HG03060 (cell line): Measurements from ENCODE around the gene TNP2.
"Not testable (repeated sequence)": the region's sequence is repeated elsewhere in the genome, so short reads cannot be mapped to it uniquely, and the experiment has no call there.

Experiments used
- ATAC-seq: cut with Tn5 transposase; IDR thresholded peaks from one replicate; pipeline ENCODE4 v1.9.1; 2021; ENCODE audit warnings: low read depth, moderate number of reproducible peaks; ENCODE audit not compliant: unreplicated experiment

TNP2 gene

GRCh38 chr16:11225677-11226549 lies 43.2 kb downstream of the TNP2 start:
- no peak for ATAC-seq

- ATAC-seq, result peak; percentile 75
Observed at GRCh38 chr16:11224894-11225676, 44.0 kb downstream of the TNP2 start.

GRCh38 chr16:11224096-11224893 lies 44.8 kb downstream of the TNP2 start:
- ATAC-seq, result no peak

- ATAC-seq, result not testable (repeated sequence)
Observed at GRCh38 chr16:11220507-11220906, 48.6 kb downstream of the TNP2 start.

- no peak for ATAC-seq
Observed at GRCh38 chr16:11219178-11219577, 49.9 kb downstream of the TNP2 start.

GRCh38 chr16:11218604-11218962 lies 50.5 kb downstream of the TNP2 start:
- no peak for ATAC-seq
